Hair follicle dermal papilla cell (primary cell): ENCODE data around the gene CEP89. TPM values are rescaled to one million over a fixed set of nuclear protein-coding genes. Genes with fewer than 3 reads are reported as not detected.

Source experiments
- small RNA-seq: library from RNA; depleted of rRNA; stranded (forward); fragments of <200 nt; gene quantifications from one replicate; pipeline ENCODE3, GENCODE V24; 2012
- total RNA-seq: library from RNA; depleted of rRNA; stranded (reverse); fragments of >200 nt; gene quantifications from 2 replicates; pipeline ENCODE4 v1.2.3, GENCODE V29; 2012

The CEP89 gene
- 24.2 and 24.5 TPM in 2 replicates for total RNA-seq

GRCh38 chr19:32971715-32972540 lies at the start of gene CEP89, which contains the start of gene FAAP24:
CEP89 (minus strand) TSS chr19:32971958; CDS start chr19:32971874, 84 bp downstream.
FAAP24 (plus strand) TSS chr19:32972242; CDS start chr19:32973197, 955 bp downstream.

GRCh38 chr19:32869369-32869965 lies 102.3 kb downstream of the CEP89 start, which contains the start of gene SLC7A9:
SLC7A9 (minus strand) TSS chr19:32869767; CDS start chr19:32868534, 1,233 bp downstream.

Small RNA genes lying within 50 kb of the gene (small RNA-seq; reads per million reads assigned to genes)
- not detected for gene RN7SKP22

Other genes with a start within 250 kb of the CEP89 start
- 0.16 TPM in 1 of 2 replicates, not detected in the other for gene SLC7A9, start 102.2 kb downstream of the CEP89 start, total RNA-seq
- 2.4 and 2.9 TPM in 2 replicates for gene FAAP24, start 284 bp upstream of the CEP89 start, total RNA-seq
- gene RHPN2, start 92.9 kb upstream of the CEP89 start, total RNA-seq, result 4.7 and 7.3 TPM in 2 replicates
- 6.2 and 7.5 TPM in 2 replicates for gene GPATCH1, start 109.2 kb upstream of the CEP89 start, total RNA-seq
- not detected in 2 replicates for gene WDR88, start 160.2 kb upstream of the CEP89 start, total RNA-seq
- 32.8 and 37.0 TPM in 2 replicates for gene LRP3, start 222.4 kb upstream of the CEP89 start, total RNA-seq